ENCODE results near the gene TCP11L2. TPM values are rescaled to one million over a fixed set of nuclear protein-coding genes. Genes with fewer than 3 reads are reported as not detected.

The TCP11L2 gene
- total and polyA plus RNA-seq, 8 donors, result 3.5 to 24.4 (median 11.0) TPM

DNA sequence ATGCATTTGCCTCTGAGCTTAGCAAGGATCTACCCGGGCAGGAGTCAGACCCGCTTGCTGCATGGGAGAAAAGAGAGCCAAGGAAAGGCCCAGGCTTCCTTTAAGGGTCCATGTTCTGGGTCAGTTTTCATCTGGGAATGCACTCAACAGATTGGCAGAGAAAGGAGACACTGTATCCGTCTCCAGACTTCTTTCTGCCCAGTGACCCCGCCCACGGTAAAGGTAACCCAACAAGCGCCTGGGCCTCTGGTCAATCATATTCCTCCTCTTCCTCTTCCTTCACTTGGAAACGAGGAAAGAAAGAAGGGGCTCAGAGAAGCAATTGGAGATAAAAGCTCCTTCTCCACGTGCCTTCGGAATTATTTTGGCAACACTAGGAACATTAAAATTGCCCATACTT is 27.1 kb upstream of the TCP11L2 start:
- H3K4me1 ChIP-seq, result peaks cover 33 to 59% (median 43%) of the 10 kb centered on the region in 3 donors
- TF ChIP-seq, protein P1, sequence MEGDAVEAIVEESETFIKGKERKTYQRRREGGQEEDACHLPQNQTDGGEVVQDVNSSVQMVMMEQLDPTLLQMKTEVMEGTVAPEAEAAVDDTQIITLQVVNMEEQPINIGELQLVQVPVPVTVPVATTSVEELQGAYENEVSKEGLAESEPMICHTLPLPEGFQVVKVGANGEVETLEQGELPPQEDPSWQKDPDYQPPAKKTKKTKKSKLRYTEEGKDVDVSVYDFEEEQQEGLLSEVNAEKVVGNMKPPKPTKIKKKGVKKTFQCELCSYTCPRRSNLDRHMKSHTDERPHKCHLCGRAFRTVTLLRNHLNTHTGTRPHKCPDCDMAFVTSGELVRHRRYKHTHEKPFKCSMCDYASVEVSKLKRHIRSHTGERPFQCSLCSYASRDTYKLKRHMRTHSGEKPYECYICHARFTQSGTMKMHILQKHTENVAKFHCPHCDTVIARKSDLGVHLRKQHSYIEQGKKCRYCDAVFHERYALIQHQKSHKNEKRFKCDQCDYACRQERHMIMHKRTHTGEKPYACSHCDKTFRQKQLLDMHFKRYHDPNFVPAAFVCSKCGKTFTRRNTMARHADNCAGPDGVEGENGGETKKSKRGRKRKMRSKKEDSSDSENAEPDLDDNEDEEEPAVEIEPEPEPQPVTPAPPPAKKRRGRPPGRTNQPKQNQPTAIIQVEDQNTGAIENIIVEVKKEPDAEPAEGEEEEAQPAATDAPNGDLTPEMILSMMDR (IDR thresholded peaks at IDR 0.05), result no peak
- intact Hi-C loops (cut with DNase I), result no loop called here
- H3K9me3 ChIP-seq, result no peaks in the 10 kb centered on the region
- DNase-seq (no peak), ATAC-seq (peak; percentile 15 to 32 (median 21)), FAIRE-seq (no peak)
- no peaks in the 10 kb centered on the region for H3K27me3 ChIP-seq
- no peak overlapping the region for H3K4me3 ChIP-seq
- H3K36me3 ChIP-seq, result no peaks in the 10 kb centered on the region
- WGBS, 2 donors, result 48 to 52% methylated on average over 9 of the region's 9 CpGs
- H3K27ac ChIP-seq, result peak overlapping the region in 3 of 4 donors; percentile 88 to 96 (median 95)

GRCh38 chr12:106276032-106276740 is 26.3 kb upstream of the TCP11L2 start:
- Histone ChIP-seq H3K36me3 (no peaks in the 10 kb centered on the region), H3K4me1 (peaks cover 37 to 62% (median 40%) of the 10 kb centered on the region in 3 donors), H3K9me3 (no peaks in the 10 kb centered on the region), H3K4me3 (no peak overlapping the region), H3K27me3 (no peaks in the 10 kb centered on the region), H3K27ac (peak overlapping the region in 2 of 4 donors; percentile 95 to 96)
- FAIRE-seq (no peak), ATAC-seq (no peak), DNase-seq (no peak)
- WGBS, 2 donors, result 95 to 99% methylated on average over 4 of the region's 4 CpGs
- intact Hi-C loops (cut with DNase I), result no loop called here
- TF ChIP-seq, protein P1 (IDR thresholded peaks at IDR 0.05), result no peak

DNA sequence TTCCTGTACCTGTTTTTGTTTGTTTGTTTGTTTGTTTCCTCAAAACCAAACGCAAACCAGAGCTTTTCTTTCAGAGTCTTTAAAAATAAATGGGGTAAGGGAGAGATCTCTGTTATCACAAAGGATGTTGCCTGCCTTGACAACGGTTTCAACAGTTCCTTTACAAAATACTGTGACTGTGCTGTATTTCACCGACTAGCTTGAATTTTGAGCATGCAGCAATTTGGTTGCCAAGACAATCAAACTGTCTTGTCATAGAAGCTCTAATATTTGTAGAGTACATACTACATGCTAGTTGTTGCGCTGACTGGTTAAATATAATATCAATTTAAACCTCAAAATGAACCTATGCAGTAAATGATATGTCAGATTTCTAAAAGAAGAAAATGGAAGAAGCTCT is 22.4 kb upstream of the TCP11L2 start:
- WGBS, 2 donors, result 62 to 68% methylated on average over 4 of the region's 4 CpGs
- no peak for FAIRE-seq

DNA sequence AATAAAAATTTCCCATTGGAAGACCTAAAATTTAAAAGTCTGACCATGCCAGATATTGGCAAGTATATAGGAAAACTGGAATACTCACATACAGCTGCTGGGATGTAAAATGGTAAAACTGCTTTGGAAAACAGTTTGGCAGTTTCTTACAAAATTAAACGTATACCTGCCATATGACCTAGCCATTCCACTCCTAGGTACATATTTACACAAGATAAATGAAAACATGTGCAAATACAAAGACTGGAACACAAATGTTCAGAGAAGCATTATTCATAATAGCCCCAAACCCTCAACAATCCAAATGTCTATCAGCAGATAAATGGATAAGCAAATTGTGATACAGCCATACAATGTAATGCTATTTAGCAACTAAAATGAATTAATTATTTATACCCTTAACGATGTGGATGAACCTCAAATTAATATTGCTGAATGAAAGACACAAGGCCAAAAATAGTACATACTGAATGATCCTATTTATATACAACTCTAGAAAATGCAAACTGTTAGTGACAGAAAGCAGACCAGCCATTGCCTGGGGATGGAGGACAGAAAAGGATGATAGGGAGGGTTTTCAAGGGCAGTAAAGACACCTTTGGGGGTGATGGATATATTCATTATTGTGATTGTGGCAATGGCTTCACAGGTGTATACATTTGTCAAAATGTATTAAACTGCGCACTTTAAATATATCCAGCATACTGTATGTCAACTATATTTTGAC is 21.3 kb upstream of the TCP11L2 start:
- DNase-seq, result no peak
- FAIRE-seq, result no peak
- Histone ChIP-seq H3K9me3 (no peaks in the 10 kb centered on the region), H3K27me3 (no peaks in the 10 kb centered on the region), H3K27ac (no peak overlapping the region), H3K4me1 (peaks cover 0 to 19% (median 10%) of the 10 kb centered on the region in 3 donors), H3K36me3 (no peaks in the 10 kb centered on the region), H3K4me3 (no peak overlapping the region)
- TF ChIP-seq, protein P1 (IDR thresholded peaks at IDR 0.05), result no peak
- WGBS, 2 donors, result 44 to 46% methylated on average over 3 of the region's 3 CpGs
- peak in 3 of 4 donors; percentile 28 to 65 (median 42) for ATAC-seq
- intact Hi-C loops (cut with DNase I), result loop anchor here in 2 of 3 donors (5.0 kb wide), 1 partner anchor 54 kb away; no protein-coding TSS in a partner anchor

More for the DNA sequence above, 22.4 kb upstream of the TCP11L2 start:
- Histone ChIP-seq H3K36me3 (no peaks in the 10 kb centered on the region), H3K4me1 (peaks cover 9 to 30% (median 17%) of the 10 kb centered on the region in 3 donors), H3K27ac (no peak overlapping the region), H3K4me3 (no peak overlapping the region), H3K9me3 (no peaks in the 10 kb centered on the region), H3K27me3 (no peaks in the 10 kb centered on the region)
- ATAC-seq (no peak), DNase-seq (no peak)
- TF ChIP-seq, protein P1 (IDR thresholded peaks at IDR 0.05), result no peak
- intact Hi-C loops (cut with DNase I), result loop anchor here in 2 of 3 donors (5.0 kb wide), 1 partner anchor 53 kb away; no protein-coding TSS in a partner anchor
